ENCODE data around the gene NPHP4. TPM values are rescaled to one million over a fixed set of nuclear protein-coding genes. Genes with fewer than 3 reads are reported as not detected.

Gene NPHP4
- total RNA-seq, 2 experiments from 2014 or later = 13.4 to 24.2 TPM

DNA sequence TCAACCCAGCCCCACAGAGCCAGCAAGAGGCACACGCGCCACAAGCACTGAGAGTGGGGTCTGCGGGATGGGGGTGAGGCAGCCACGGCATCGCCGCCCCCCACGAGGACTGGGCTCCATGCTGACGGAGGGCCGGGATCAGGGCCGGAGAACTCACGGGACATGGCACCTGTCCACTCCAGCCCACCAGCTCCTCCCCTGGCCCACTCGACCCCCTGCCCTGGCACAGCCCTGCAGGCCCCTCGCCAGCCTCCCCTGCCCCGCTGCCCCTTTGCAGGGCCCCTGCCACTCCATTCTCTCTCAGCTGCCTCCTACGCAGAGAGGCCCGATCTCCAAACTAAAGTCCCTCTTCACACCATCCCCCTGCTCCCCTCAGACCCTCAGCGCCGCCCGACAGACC is 134.0 kb downstream of the NPHP4 start:
- Histone ChIP-seq H3K4me2 (ENCODE audit: low read length) (no peak overlapping the region), H3K36me3 (ENCODE audit: insufficient read depth, low read length) (no peaks in the 10 kb centered on the region), H4K20me1 (ENCODE audit: insufficient read depth, low read length) (no peaks in the 10 kb centered on the region), H3K9me2 (ENCODE audit: insufficient read depth, low read length) (no peaks in the 10 kb centered on the region), H3K4me1 (ENCODE audit: insufficient read depth, low read length, poor library complexity, severe bottlenecking) (no peaks in the 10 kb centered on the region), H2AFZ (ENCODE audit: low read length) (no peak overlapping the region), H3K27ac (ENCODE audit: low read depth, low read length, poor library complexity, severe bottlenecking) (no peak overlapping the region), H3K4me3 (ENCODE audit: low read depth, low read length, poor library complexity, severe bottlenecking) (no peak overlapping the region), H3K79me2 (ENCODE audit: insufficient read depth, low read depth, low read length) (no peaks in the 10 kb centered on the region), H3K9me3 (ENCODE audit: low read length) (no peaks in the 10 kb centered on the region)
- no peak for DNase-seq (ENCODE audit: low spot score)
- no TSS peak for BruUV-seq (replicated peaks)
- POLR2A ChIA-PET = no interaction called here
- CTCF ChIA-PET (ENCODE audit: unreplicated experiment) = no interaction called here
- TF ChIP-seq EZH2phosphoT487 (IDR thresholded peaks at IDR 0.05; ENCODE audit: borderline replicate concordance, low read depth, low read length) = no peak
- TF ChIP-seq, protein P1, sequence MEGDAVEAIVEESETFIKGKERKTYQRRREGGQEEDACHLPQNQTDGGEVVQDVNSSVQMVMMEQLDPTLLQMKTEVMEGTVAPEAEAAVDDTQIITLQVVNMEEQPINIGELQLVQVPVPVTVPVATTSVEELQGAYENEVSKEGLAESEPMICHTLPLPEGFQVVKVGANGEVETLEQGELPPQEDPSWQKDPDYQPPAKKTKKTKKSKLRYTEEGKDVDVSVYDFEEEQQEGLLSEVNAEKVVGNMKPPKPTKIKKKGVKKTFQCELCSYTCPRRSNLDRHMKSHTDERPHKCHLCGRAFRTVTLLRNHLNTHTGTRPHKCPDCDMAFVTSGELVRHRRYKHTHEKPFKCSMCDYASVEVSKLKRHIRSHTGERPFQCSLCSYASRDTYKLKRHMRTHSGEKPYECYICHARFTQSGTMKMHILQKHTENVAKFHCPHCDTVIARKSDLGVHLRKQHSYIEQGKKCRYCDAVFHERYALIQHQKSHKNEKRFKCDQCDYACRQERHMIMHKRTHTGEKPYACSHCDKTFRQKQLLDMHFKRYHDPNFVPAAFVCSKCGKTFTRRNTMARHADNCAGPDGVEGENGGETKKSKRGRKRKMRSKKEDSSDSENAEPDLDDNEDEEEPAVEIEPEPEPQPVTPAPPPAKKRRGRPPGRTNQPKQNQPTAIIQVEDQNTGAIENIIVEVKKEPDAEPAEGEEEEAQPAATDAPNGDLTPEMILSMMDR (conservative IDR thresholded peaks at IDR 0.05; ENCODE audit: low read length) = no peak
- intact Hi-C loops (cut with micrococcal nuclease; ENCODE audit: unreplicated experiment) = no loop called here

DNA sequence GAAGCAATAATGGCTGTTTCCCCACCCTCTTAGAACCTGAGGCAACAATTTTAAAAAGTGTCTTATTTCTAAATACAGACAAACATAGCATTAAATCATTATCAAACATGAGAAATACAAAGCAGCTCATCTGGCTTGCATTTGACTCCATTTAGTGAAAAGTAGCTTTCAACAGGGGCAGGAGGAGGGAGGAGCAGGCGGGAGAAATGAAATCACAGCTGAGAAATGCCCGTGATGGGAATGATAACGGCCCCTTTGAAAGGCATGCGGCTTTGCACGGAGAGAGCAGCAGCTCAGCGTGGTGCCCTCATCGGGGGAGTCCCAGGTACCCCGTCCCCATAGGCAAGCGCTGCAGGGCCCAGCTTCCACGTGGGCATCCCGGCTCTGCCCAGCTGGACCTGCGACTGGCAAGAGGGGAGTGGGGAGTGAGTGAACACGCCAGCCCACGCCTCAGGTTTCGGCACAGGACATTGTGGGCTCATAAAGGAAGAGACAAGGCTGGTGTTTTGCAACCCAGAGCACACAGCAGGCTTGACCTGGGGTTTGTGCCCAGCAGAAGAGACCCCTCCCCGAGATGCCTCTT is 134.6 kb downstream of the NPHP4 start:
- no peaks in the 10 kb centered on the region for H4K20me1 ChIP-seq (ENCODE audit: insufficient read depth, low read length)
- POLR2A ChIA-PET = no interaction called here
- no peaks in the 10 kb centered on the region for H3K4me1 ChIP-seq (ENCODE audit: insufficient read depth, low read length, poor library complexity, severe bottlenecking)
- H3K9me3 ChIP-seq (ENCODE audit: low read length) = no peaks in the 10 kb centered on the region
- no peaks in the 10 kb centered on the region for H3K36me3 ChIP-seq (ENCODE audit: insufficient read depth, low read length)
- BruUV-seq (replicated peaks) = no TSS peak
- CTCF ChIA-PET (ENCODE audit: unreplicated experiment) = no interaction called here
- H3K27ac ChIP-seq (ENCODE audit: low read depth, low read length, poor library complexity, severe bottlenecking) = no peak overlapping the region
- H3K4me3 ChIP-seq (ENCODE audit: low read depth, low read length, poor library complexity, severe bottlenecking) = no peak overlapping the region
- H3K79me2 ChIP-seq (ENCODE audit: insufficient read depth, low read depth, low read length) = no peaks in the 10 kb centered on the region
- no peak for DNase-seq (ENCODE audit: low spot score)
- TF ChIP-seq EZH2phosphoT487 (IDR thresholded peaks at IDR 0.05; ENCODE audit: borderline replicate concordance, low read depth, low read length) = no peak
- TF ChIP-seq, protein P1 (conservative IDR thresholded peaks at IDR 0.05; ENCODE audit: low read length) = no peak
- no peak overlapping the region for H2AFZ ChIP-seq (ENCODE audit: low read length)
- intact Hi-C loops (cut with micrococcal nuclease; ENCODE audit: unreplicated experiment) = no loop called here
- H3K9me2 ChIP-seq (ENCODE audit: insufficient read depth, low read length) = no peaks in the 10 kb centered on the region
- H3K4me2 ChIP-seq (ENCODE audit: low read length) = no peak overlapping the region

- Histone ChIP-seq H3K4me3 (ENCODE audit: low read depth, low read length, poor library complexity, severe bottlenecking) (no peak overlapping the region), H2AFZ (ENCODE audit: low read length) (no peak overlapping the region), H3K36me3 (ENCODE audit: insufficient read depth, low read length) (no peaks in the 10 kb centered on the region), H3K27ac (ENCODE audit: low read depth, low read length, poor library complexity, severe bottlenecking) (no peak overlapping the region), H3K4me1 (ENCODE audit: insufficient read depth, low read length, poor library complexity, severe bottlenecking) (no peaks in the 10 kb centered on the region), H3K9me3 (ENCODE audit: low read length) (no peaks in the 10 kb centered on the region), H3K9me2 (ENCODE audit: insufficient read depth, low read length) (no peaks in the 10 kb centered on the region), H3K4me2 (ENCODE audit: low read length) (no peak overlapping the region), H3K79me2 (ENCODE audit: insufficient read depth, low read depth, low read length) (no peaks in the 10 kb centered on the region), H4K20me1 (ENCODE audit: insufficient read depth, low read length) (no peaks in the 10 kb centered on the region)
- BruUV-seq (replicated peaks) = no TSS peak
- POLR2A ChIA-PET = no interaction called here
- no peak for DNase-seq (ENCODE audit: low spot score)
- CTCF ChIA-PET (ENCODE audit: unreplicated experiment) = no interaction called here
- intact Hi-C loops (cut with micrococcal nuclease; ENCODE audit: unreplicated experiment) = no loop called here
- TF ChIP-seq, protein P1 (conservative IDR thresholded peaks at IDR 0.05; ENCODE audit: low read length) = no peak
- TF ChIP-seq EZH2phosphoT487 (IDR thresholded peaks at IDR 0.05; ENCODE audit: borderline replicate concordance, low read depth, low read length) = no peak
Observed at GRCh38 chr1:5857011-5857410, 135.2 kb downstream of the NPHP4 start.
